OCI-LY1 (cell line): ENCODE measurements around the gene CDK13.

Experiments used
- H2AFZ ChIP-seq: fragments of 200-600 bp; sonication (generic), shearing (Covaris generic); 2 replicates; pipeline ENCODE4 v1.6.0; 2014; ENCODE audit warnings: antibody characterized with exemption, mild to moderate bottlenecking, low read length
- H3F3A ChIP-seq: fragments of 200-600 bp; sonication (generic), shearing (Covaris generic); 2 replicates; pipeline ENCODE4 v1.6.0; 2014; ENCODE audit warnings: mild to moderate bottlenecking, antibody characterized with exemption, low read length, moderate library complexity; ENCODE audit not compliant: insufficient read depth
- H3K27ac ChIP-seq: fragments of 200-600 bp; sonication (generic); 2 replicates; pipeline ENCODE4 v1.5.1; 2014; ENCODE audit warnings: low read length, mixed run types, mild to moderate bottlenecking, low read depth; ENCODE audit not compliant: poor library complexity, severe bottlenecking
- H3K27me3 ChIP-seq: fragments of 200-600 bp; sonication (generic); 2 replicates; pipeline ENCODE4 v1.6.0; 2014; ENCODE audit warnings: antibody characterized with exemption, mild to moderate bottlenecking, low read length, moderate library complexity; ENCODE audit not compliant: insufficient read depth
- H3K36me3 ChIP-seq: fragments of 200-600 bp; sonication (generic); 2 replicates; pipeline ENCODE4 v1.6.1; 2014; ENCODE audit warnings: mild to moderate bottlenecking, antibody characterized with exemption, low read length, moderate library complexity, mixed read lengths; ENCODE audit not compliant: insufficient read depth
- H3K4me1 ChIP-seq: fragments of 200-600 bp; sonication (generic); 2 replicates; pipeline ENCODE4 v1.5.1; 2014; ENCODE audit warnings: mild to moderate bottlenecking, low read length, moderate library complexity; ENCODE audit not compliant: insufficient read depth, severe bottlenecking
- H3K4me2 ChIP-seq: fragments of 200-600 bp; sonication (generic), shearing (Covaris generic); 2 replicates; pipeline ENCODE4 v1.6.1; 2014; ENCODE audit warnings: low read length
- H3K4me3 ChIP-seq: fragments of 200-600 bp; sonication (generic); 2 replicates; pipeline ENCODE4 v1.5.1; 2014; ENCODE audit warnings: low read length, low read depth, mild to moderate bottlenecking, mixed read lengths; ENCODE audit not compliant: poor library complexity, severe bottlenecking
- H3K79me2 ChIP-seq: fragments of 200-600 bp; shearing (Covaris generic); 2 replicates; pipeline ENCODE4 v1.6.1; 2016; ENCODE audit warnings: mixed run types, low read length, mixed read lengths; ENCODE audit not compliant: insufficient read depth
- H3K9ac ChIP-seq: fragments of 200-600 bp; sonication (generic), shearing (Covaris generic); 2 replicates; pipeline ENCODE4 v1.6.1; 2014; ENCODE audit warnings: mild to moderate bottlenecking, low read length, mixed read lengths
- H3K9me2 ChIP-seq: fragments of 200-600 bp; sonication (generic), shearing (Covaris generic); 2 replicates; pipeline ENCODE4 v1.6.1; 2014; ENCODE audit warnings: low read depth, mild to moderate bottlenecking, low read length, mixed read lengths
- H3K9me3 ChIP-seq: fragments of 200-600 bp; shearing (Covaris generic); 2 replicates; pipeline ENCODE4 v1.6.1; 2014; ENCODE audit warnings: low read length, mixed read lengths
- H4K20me1 ChIP-seq: fragments of 200-600 bp; sonication (generic), shearing (Covaris generic); 2 replicates; pipeline ENCODE4 v1.6.0; 2016; ENCODE audit warnings: mild to moderate bottlenecking, low read length; ENCODE audit not compliant: insufficient read depth
- CTCF ChIP-seq: fragments of 200-600 bp; sonication (generic), shearing (Covaris generic); IDR thresholded peaks from 2 replicates; pipeline ENCODE4 v1.5.1; 2017; ENCODE audit warnings: mild to moderate bottlenecking, antibody characterized with exemption, low read length, moderate library complexity, mixed read lengths
- EZH2 ChIP-seq: fragments of 200-600 bp; sonication (generic), shearing (Covaris generic); IDR thresholded peaks from 2 replicates; pipeline ENCODE4 v1.8.0; 2017; ENCODE audit warnings: borderline replicate concordance, mixed run types, mild to moderate bottlenecking, antibody characterized with exemption, low read length, moderate library complexity, mixed read lengths

The CDK13 gene

GRCh38 chr7:39979406-39980073 lies 29.5 kb downstream of the CDK13 start:
- TF ChIP-seq EZH2: no peak
- no peak for TF ChIP-seq CTCF
- Histone ChIP-seq H3K79me2 (peaks cover 85% of the 10 kb centered on the region), H3F3A (no peaks in the 10 kb centered on the region), H3K27ac (no peak overlapping the region), H3K9me3 (peaks cover 3% of the 10 kb centered on the region), H3K4me1 (peaks cover 51% of the 10 kb centered on the region), H3K36me3 (peaks cover 7% of the 10 kb centered on the region; the same call in 1 of the 2 replicates), H3K4me3 (no peak overlapping the region), H3K9me2 (no peaks in the 10 kb centered on the region), H4K20me1 (0 out of 2 replicates have a peak, but pooled peaks cover 3% of the 10 kb centered on the region), H2AFZ (no peak overlapping the region), H3K9ac (no peak overlapping the region), H3K4me2 (no peak overlapping the region), H3K27me3 (no peaks in the 10 kb centered on the region)

DNA sequence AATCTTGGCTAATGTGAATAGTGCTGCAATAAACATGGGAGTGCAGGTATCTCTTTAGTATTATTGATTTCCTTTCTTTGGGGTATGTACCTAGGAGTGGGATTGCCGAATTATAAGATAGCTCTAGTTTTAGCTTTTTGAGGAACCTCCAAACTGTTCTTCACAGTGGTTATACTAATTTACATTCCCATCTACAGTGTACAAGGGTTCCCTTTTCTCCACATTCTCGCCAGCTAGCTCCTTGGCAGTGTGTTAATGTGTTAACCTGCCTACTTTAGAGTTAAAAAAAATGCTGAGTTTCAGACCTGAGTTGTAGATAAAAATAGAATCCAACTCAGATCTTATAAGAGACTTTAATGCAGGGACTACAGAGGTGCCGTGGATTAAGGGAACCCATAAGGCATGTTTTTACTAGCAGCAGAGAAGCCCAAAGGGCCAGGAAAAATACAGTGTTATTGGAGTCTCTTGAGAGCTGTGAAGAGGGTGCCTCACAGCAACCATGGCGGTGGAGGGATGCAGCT lies 35.4 kb downstream of the CDK13 start:
- Histone ChIP-seq H3K9ac (no peak overlapping the region; the same call in 1 of the 2 replicates), H3K4me3 (no peak overlapping the region), H3K9me3 (no peaks in the 10 kb centered on the region; the same call in 1 of the 2 replicates), H3K79me2 (peaks cover 75% of the 10 kb centered on the region), H3K4me2 (peak overlapping the region; percentile 20; the same call in 1 of the 2 replicates), H3K36me3 (peaks cover 37% of the 10 kb centered on the region), H3K9me2 (no peaks in the 10 kb centered on the region), H3K4me1 (peaks cover 27% of the 10 kb centered on the region), H3K27ac (peak overlapping the region; percentile 24), H3F3A (no peaks in the 10 kb centered on the region), H3K27me3 (no peaks in the 10 kb centered on the region), H2AFZ (no peak overlapping the region), H4K20me1 (no peaks in the 10 kb centered on the region)
- no peak for TF ChIP-seq CTCF
- no peak for TF ChIP-seq EZH2

- no peak overlapping the region for H3K4me2 ChIP-seq
- peak overlapping the region; percentile 34 for H3K27ac ChIP-seq
- peaks cover 27% of the 10 kb centered on the region for H3K4me1 ChIP-seq
- H3K9ac ChIP-seq: no peak overlapping the region
- no peaks in the 10 kb centered on the region for H4K20me1 ChIP-seq
- peaks cover 45% of the 10 kb centered on the region for H3K36me3 ChIP-seq
- no peak overlapping the region for H2AFZ ChIP-seq
- H3K27me3 ChIP-seq: no peaks in the 10 kb centered on the region
- no peaks in the 10 kb centered on the region for H3K9me2 ChIP-seq
- no peak overlapping the region for H3K4me3 ChIP-seq
- H3K79me2 ChIP-seq: peaks cover 74% of the 10 kb centered on the region
- H3F3A ChIP-seq: no peaks in the 10 kb centered on the region
- no peaks in the 10 kb centered on the region for H3K9me3 ChIP-seq
- TF ChIP-seq CTCF: no peak; the same call in 1 of the 2 replicates
- no peak for TF ChIP-seq EZH2
Observed at GRCh38 chr7:39987641-39988347, 37.7 kb downstream of the CDK13 start.
